ENCODE measurements around the gene CHST4. TPM values are rescaled to one million over a fixed set of nuclear protein-coding genes. Genes with fewer than 3 reads are reported as not detected.

CHST4 gene
- polyA plus RNA-seq, 1 donor (not counting 4 experiments of a cell fraction or from before 2014, with no cell fraction given): 0.14 TPM

GRCh38 chr16:71565812-71566700 is 39.8 kb downstream of the CHST4 start:
- Histone ChIP-seq H3K9ac (ENCODE audit: control insufficient read depth, extremely low read depth, insufficient read depth, low read length) (no peak overlapping the region), H3K36me3 (ENCODE audit: control insufficient read depth in 2 of 2, extremely low read depth in 1 of 2, insufficient read depth in 2 of 2, low read length in 2 of 2) (no peaks in the 10 kb centered on the region), H3K27ac (ENCODE audit: control insufficient read depth, insufficient read depth, low read length) (no peak overlapping the region), H3K4me2 (ENCODE audit: control insufficient read depth, extremely low read depth, insufficient read depth, low read depth, low read length) (peak overlapping the region; percentile 97), H3K4me1 (ENCODE audit: control insufficient read depth, extremely low read depth, insufficient read depth, low read length) (peaks cover 5% of the 10 kb centered on the region), H3K9me1 (ENCODE audit: control insufficient read depth, extremely low read depth, insufficient read depth, low read length) (no peaks in the 10 kb centered on the region), H3K27me3 (ENCODE audit: control insufficient read depth, extremely low read depth, insufficient read depth, low read length) (no peaks in the 10 kb centered on the region), H4K20me1 (ENCODE audit: control insufficient read depth, extremely low read depth, insufficient read depth, low read length) (no peaks in the 10 kb centered on the region), H3K9me3 (ENCODE audit: control insufficient read depth, low read depth, low read length) (no peaks in the 10 kb centered on the region), H3K79me2 (ENCODE audit: control insufficient read depth, insufficient read depth, low read length) (no peaks in the 10 kb centered on the region), H2AFZ (ENCODE audit: control insufficient read depth, low read length) (peak overlapping the region; percentile 99), H3K4me3 (ENCODE audit: control insufficient read depth in 2 of 3, extremely low read depth in 1 of 3, insufficient read depth in 2 of 3, low read depth in 1 of 3, low read length in 3 of 3) (no peak overlapping the region)
- TF ChIP-seq, protein P1, sequence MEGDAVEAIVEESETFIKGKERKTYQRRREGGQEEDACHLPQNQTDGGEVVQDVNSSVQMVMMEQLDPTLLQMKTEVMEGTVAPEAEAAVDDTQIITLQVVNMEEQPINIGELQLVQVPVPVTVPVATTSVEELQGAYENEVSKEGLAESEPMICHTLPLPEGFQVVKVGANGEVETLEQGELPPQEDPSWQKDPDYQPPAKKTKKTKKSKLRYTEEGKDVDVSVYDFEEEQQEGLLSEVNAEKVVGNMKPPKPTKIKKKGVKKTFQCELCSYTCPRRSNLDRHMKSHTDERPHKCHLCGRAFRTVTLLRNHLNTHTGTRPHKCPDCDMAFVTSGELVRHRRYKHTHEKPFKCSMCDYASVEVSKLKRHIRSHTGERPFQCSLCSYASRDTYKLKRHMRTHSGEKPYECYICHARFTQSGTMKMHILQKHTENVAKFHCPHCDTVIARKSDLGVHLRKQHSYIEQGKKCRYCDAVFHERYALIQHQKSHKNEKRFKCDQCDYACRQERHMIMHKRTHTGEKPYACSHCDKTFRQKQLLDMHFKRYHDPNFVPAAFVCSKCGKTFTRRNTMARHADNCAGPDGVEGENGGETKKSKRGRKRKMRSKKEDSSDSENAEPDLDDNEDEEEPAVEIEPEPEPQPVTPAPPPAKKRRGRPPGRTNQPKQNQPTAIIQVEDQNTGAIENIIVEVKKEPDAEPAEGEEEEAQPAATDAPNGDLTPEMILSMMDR (optimal IDR thresholded peaks at IDR 0.05 in 1 of 3, IDR thresholded peaks at IDR 0.05 in 1 of 3, conservative IDR thresholded peaks at IDR 0.05 in 1 of 3; ENCODE audit: extremely low read depth in 1 of 3, insufficient read depth in 2 of 3, low read length in 3 of 3): no peak
- TF ChIP-seq EZH2 (IDR thresholded peaks at IDR 0.05; ENCODE audit: low read length): no peak
- no peak for FAIRE-seq
- dilution Hi-C loops (cut with MboI; ENCODE audit: extremely low pct_ligation_motif_present, low sequenced_read_pairs): no loop called here
- DNase-seq (ENCODE audit: low read depth, low spot score): no peak

- no peak overlapping the region for H3K9ac ChIP-seq (ENCODE audit: control insufficient read depth, extremely low read depth, insufficient read depth, low read length)
- H3K9me3 ChIP-seq (ENCODE audit: control insufficient read depth, low read depth, low read length): no peaks in the 10 kb centered on the region
- H3K4me1 ChIP-seq (ENCODE audit: control insufficient read depth, extremely low read depth, insufficient read depth, low read length): peaks cover 5% of the 10 kb centered on the region
- no peaks in the 10 kb centered on the region for H3K79me2 ChIP-seq (ENCODE audit: control insufficient read depth, insufficient read depth, low read length)
- no peaks in the 10 kb centered on the region for H3K27me3 ChIP-seq (ENCODE audit: control insufficient read depth, extremely low read depth, insufficient read depth, low read length)
- no peaks in the 10 kb centered on the region for H4K20me1 ChIP-seq (ENCODE audit: control insufficient read depth, extremely low read depth, insufficient read depth, low read length)
- DNase-seq (ENCODE audit: low read depth, low spot score) (no peak), FAIRE-seq (no peak)
- H3K9me1 ChIP-seq (ENCODE audit: control insufficient read depth, extremely low read depth, insufficient read depth, low read length): no peaks in the 10 kb centered on the region
- dilution Hi-C loops (cut with MboI; ENCODE audit: extremely low pct_ligation_motif_present, low sequenced_read_pairs): no loop called here
- no peak overlapping the region for H2AFZ ChIP-seq (ENCODE audit: control insufficient read depth, low read length)
- no peaks in the 10 kb centered on the region for H3K36me3 ChIP-seq (ENCODE audit: control insufficient read depth in 2 of 2, extremely low read depth in 1 of 2, insufficient read depth in 2 of 2, low read length in 2 of 2)
- no peak overlapping the region for H3K4me3 ChIP-seq (ENCODE audit: control insufficient read depth in 2 of 3, extremely low read depth in 1 of 3, insufficient read depth in 2 of 3, low read depth in 1 of 3, low read length in 3 of 3)
- H3K27ac ChIP-seq (ENCODE audit: control insufficient read depth, insufficient read depth, low read length): no peak overlapping the region
- no peak for TF ChIP-seq EZH2 (IDR thresholded peaks at IDR 0.05; ENCODE audit: low read length)
- TF ChIP-seq, protein P1 (optimal IDR thresholded peaks at IDR 0.05 in 1 of 3, IDR thresholded peaks at IDR 0.05 in 1 of 3, conservative IDR thresholded peaks at IDR 0.05 in 1 of 3; ENCODE audit: extremely low read depth in 1 of 3, insufficient read depth in 2 of 3, low read length in 3 of 3): no peak
- no peak overlapping the region for H3K4me2 ChIP-seq (ENCODE audit: control insufficient read depth, extremely low read depth, insufficient read depth, low read depth, low read length)
Observed at GRCh38 chr16:71567931-71568330, 41.7 kb downstream of the CHST4 start.
